ENCODE measurements around the gene ANAPC16.

DNA sequence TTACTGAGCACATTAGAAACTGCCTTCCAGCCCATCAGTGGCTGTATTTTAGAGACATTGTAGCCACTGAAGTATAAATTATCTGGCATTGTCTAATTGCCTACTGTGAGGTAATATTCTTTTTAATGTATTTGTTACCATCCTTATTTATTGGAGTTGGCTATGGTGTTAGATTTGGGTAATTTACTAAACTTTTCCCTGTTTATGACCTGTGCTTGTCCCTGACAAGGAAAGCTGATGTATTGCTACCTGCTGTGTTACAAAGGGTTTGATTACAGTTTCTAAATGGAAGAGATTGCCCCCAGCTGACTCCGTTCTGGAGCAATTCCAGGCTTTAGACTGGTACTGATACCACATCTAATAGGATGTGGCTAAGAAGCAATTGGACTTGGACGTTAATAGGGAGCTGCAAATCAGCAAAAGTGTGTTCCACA lies 12.5 kb downstream of the ANAPC16 start:
- TF ChIP-seq, protein P1, sequence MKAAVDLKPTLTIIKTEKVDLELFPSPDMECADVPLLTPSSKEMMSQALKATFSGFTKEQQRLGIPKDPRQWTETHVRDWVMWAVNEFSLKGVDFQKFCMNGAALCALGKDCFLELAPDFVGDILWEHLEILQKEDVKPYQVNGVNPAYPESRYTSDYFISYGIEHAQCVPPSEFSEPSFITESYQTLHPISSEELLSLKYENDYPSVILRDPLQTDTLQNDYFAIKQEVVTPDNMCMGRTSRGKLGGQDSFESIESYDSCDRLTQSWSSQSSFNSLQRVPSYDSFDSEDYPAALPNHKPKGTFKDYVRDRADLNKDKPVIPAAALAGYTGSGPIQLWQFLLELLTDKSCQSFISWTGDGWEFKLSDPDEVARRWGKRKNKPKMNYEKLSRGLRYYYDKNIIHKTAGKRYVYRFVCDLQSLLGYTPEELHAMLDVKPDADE (IDR thresholded peaks at IDR 0.05) = no peak
- TF ChIP-seq, protein P2, sequence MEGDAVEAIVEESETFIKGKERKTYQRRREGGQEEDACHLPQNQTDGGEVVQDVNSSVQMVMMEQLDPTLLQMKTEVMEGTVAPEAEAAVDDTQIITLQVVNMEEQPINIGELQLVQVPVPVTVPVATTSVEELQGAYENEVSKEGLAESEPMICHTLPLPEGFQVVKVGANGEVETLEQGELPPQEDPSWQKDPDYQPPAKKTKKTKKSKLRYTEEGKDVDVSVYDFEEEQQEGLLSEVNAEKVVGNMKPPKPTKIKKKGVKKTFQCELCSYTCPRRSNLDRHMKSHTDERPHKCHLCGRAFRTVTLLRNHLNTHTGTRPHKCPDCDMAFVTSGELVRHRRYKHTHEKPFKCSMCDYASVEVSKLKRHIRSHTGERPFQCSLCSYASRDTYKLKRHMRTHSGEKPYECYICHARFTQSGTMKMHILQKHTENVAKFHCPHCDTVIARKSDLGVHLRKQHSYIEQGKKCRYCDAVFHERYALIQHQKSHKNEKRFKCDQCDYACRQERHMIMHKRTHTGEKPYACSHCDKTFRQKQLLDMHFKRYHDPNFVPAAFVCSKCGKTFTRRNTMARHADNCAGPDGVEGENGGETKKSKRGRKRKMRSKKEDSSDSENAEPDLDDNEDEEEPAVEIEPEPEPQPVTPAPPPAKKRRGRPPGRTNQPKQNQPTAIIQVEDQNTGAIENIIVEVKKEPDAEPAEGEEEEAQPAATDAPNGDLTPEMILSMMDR (conservative IDR thresholded peaks at IDR 0.05; ENCODE audit: low read depth in 2 of 2) = no peak
- no peak for TF ChIP-seq EZH2phosphoT487 (IDR thresholded peaks at IDR 0.05; ENCODE audit: unreplicated experiment)
- no peak for TF ChIP-seq EZH2 (IDR thresholded peaks at IDR 0.05; ENCODE audit: low read depth, unreplicated experiment)
- no peak for TF ChIP-seq POLR2AphosphoS5 (IDR thresholded peaks at IDR 0.05; ENCODE audit: low read depth)
- TF ChIP-seq, protein P3, sequence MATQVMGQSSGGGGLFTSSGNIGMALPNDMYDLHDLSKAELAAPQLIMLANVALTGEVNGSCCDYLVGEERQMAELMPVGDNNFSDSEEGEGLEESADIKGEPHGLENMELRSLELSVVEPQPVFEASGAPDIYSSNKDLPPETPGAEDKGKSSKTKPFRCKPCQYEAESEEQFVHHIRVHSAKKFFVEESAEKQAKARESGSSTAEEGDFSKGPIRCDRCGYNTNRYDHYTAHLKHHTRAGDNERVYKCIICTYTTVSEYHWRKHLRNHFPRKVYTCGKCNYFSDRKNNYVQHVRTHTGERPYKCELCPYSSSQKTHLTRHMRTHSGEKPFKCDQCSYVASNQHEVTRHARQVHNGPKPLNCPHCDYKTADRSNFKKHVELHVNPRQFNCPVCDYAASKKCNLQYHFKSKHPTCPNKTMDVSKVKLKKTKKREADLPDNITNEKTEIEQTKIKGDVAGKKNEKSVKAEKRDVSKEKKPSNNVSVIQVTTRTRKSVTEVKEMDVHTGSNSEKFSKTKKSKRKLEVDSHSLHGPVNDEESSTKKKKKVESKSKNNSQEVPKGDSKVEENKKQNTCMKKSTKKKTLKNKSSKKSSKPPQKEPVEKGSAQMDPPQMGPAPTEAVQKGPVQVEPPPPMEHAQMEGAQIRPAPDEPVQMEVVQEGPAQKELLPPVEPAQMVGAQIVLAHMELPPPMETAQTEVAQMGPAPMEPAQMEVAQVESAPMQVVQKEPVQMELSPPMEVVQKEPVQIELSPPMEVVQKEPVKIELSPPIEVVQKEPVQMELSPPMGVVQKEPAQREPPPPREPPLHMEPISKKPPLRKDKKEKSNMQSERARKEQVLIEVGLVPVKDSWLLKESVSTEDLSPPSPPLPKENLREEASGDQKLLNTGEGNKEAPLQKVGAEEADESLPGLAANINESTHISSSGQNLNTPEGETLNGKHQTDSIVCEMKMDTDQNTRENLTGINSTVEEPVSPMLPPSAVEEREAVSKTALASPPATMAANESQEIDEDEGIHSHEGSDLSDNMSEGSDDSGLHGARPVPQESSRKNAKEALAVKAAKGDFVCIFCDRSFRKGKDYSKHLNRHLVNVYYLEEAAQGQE (IDR thresholded peaks at IDR 0.05; ENCODE audit: unreplicated experiment) = no peak
- TF ChIP-seq CREB1 (CRISPR knock-in tag; IDR thresholded peaks at IDR 0.05; ENCODE audit: low read depth) = no peak
- TF ChIP-seq JUNB (IDR thresholded peaks at IDR 0.05; ENCODE audit: unreplicated experiment) = no peak
- TF ChIP-seq, protein P4, sequence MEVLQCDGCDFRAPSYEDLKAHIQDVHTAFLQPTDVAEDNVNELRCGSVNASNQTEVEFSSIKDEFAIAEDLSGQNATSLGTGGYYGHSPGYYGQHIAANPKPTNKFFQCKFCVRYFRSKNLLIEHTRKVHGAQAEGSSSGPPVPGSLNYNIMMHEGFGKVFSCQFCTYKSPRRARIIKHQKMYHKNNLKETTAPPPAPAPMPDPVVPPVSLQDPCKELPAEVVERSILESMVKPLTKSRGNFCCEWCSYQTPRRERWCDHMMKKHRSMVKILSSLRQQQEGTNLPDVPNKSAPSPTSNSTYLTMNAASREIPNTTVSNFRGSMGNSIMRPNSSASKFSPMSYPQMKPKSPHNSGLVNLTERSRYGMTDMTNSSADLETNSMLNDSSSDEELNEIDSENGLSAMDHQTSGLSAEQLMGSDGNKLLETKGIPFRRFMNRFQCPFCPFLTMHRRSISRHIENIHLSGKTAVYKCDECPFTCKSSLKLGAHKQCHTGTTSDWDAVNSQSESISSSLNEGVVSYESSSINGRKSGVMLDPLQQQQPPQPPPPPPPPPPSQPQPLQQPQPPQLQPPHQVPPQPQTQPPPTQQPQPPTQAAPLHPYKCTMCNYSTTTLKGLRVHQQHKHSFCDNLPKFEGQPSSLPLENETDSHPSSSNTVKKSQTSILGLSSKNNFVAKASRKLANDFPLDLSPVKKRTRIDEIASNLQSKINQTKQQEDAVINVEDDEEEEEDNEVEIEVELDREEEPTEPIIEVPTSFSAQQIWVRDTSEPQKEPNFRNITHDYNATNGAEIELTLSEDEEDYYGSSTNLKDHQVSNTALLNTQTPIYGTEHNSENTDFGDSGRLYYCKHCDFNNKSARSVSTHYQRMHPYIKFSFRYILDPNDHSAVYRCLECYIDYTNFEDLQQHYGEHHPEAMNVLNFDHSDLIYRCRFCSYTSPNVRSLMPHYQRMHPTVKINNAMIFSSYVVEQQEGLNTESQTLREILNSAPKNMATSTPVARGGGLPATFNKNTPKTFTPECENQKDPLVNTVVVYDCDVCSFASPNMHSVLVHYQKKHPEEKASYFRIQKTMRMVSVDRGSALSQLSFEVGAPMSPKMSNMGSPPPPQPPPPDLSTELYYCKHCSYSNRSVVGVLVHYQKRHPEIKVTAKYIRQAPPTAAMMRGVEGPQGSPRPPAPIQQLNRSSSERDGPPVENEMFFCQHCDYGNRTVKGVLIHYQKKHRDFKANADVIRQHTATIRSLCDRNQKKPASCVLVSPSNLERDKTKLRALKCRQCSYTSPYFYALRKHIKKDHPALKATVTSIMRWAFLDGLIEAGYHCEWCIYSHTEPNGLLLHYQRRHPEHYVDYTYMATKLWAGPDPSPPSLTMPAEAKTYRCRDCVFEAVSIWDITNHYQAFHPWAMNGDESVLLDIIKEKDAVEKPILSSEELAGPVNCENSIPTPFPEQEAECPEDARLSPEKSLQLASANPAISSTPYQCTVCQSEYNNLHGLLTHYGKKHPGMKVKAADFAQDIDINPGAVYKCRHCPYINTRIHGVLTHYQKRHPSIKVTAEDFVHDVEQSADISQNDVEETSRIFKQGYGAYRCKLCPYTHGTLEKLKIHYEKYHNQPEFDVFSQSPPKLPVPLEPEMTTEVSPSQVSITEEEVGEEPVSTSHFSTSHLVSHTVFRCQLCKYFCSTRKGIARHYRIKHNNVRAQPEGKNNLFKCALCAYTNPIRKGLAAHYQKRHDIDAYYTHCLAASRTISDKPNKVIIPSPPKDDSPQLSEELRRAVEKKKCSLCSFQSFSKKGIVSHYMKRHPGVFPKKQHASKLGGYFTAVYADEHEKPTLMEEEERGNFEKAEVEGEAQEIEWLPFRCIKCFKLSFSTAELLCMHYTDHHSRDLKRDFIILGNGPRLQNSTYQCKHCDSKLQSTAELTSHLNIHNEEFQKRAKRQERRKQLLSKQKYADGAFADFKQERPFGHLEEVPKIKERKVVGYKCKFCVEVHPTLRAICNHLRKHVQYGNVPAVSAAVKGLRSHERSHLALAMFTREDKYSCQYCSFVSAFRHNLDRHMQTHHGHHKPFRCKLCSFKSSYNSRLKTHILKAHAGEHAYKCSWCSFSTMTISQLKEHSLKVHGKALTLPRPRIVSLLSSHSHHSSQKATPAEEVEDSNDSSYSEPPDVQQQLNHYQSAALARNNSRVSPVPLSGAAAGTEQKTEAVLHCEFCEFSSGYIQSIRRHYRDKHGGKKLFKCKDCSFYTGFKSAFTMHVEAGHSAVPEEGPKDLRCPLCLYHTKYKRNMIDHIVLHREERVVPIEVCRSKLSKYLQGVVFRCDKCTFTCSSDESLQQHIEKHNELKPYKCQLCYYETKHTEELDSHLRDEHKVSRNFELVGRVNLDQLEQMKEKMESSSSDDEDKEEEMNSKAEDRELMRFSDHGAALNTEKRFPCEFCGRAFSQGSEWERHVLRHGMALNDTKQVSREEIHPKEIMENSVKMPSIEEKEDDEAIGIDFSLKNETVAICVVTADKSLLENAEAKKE (CRISPR knock-in tag; IDR thresholded peaks at IDR 0.05) = no peak
- no peak for TF ChIP-seq ZNF114 (CRISPR knock-in tag; IDR thresholded peaks at IDR 0.05)
- no peak for TF ChIP-seq STAT1 (IDR thresholded peaks at IDR 0.05; ENCODE audit: unreplicated experiment)
- TF ChIP-seq ZNF331 (CRISPR knock-in tag; IDR thresholded peaks at IDR 0.05; ENCODE audit: low read depth) = no peak
- TF ChIP-seq NANOG (IDR thresholded peaks at IDR 0.05; ENCODE audit: borderline replicate concordance) = no peak

Measured in GM23338 (cell line).